ENCODE data around the gene AUTS2. TPM values are rescaled to one million over a fixed set of nuclear protein-coding genes. Genes with fewer than 3 reads are reported as not detected.

The AUTS2 gene
- total RNA-seq, 1 donor from 2014 or later: 56.0 TPM

DNA sequence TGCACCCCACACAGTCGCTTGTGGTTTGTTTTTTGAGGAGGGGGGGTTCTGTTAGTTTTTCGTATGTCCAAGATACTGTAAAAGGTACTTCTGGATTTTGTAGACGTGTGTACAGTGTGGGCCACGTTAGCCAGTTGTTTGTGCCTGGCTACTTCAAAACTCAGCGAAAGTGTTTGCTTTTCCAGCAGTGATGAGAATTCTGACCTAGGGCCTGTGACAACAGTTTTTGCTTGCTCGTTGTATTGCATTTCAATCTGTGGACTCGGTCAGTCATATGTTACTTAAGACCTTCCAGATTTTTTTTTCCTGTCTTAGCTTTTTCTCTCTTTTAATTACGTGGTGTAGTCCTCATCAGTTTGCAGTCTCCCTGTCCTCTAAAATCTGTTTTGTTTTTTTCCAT, 1194.8 kb downstream of the AUTS2 start:
- ATAC-seq (no peak), DNase-seq (no peak)
- Histone ChIP-seq H3K9me3 (no peaks in the 10 kb centered on the region), H3K36me3 (peaks cover 19% of the 10 kb centered on the region), H3K4me1 (no peaks in the 10 kb centered on the region), H3K27me3 (no peaks in the 10 kb centered on the region), H3K4me3 (no peak overlapping the region), H3K27ac (no peak overlapping the region)
- TF ChIP-seq, protein P1, sequence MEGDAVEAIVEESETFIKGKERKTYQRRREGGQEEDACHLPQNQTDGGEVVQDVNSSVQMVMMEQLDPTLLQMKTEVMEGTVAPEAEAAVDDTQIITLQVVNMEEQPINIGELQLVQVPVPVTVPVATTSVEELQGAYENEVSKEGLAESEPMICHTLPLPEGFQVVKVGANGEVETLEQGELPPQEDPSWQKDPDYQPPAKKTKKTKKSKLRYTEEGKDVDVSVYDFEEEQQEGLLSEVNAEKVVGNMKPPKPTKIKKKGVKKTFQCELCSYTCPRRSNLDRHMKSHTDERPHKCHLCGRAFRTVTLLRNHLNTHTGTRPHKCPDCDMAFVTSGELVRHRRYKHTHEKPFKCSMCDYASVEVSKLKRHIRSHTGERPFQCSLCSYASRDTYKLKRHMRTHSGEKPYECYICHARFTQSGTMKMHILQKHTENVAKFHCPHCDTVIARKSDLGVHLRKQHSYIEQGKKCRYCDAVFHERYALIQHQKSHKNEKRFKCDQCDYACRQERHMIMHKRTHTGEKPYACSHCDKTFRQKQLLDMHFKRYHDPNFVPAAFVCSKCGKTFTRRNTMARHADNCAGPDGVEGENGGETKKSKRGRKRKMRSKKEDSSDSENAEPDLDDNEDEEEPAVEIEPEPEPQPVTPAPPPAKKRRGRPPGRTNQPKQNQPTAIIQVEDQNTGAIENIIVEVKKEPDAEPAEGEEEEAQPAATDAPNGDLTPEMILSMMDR (IDR thresholded peaks at IDR 0.05): no peak
- intact Hi-C loops (cut with DNase I): no loop called here

DNA sequence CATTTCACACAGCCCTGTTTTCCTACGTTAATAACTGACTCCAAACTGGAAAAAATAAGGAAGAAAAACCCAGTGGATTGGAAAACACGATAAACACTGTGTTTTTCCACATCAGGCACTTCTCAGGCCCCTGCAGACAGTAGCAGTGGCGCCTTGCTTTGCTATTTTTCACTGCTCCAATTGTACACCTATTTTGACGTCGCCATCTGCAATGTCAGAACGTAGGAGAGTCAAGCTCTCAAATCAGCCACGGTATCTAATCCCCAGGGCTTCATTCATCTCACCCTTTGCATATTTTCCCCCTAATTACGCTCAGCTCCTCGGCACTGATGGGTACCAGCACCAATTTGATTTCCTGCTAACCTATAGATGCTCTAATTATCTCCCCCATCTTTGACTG, 1195.5 kb downstream of the AUTS2 start:
- Histone ChIP-seq H3K4me1 (no peaks in the 10 kb centered on the region), H3K27ac (no peak overlapping the region), H3K36me3 (peaks cover 13% of the 10 kb centered on the region), H3K4me3 (no peak overlapping the region), H3K9me3 (no peaks in the 10 kb centered on the region), H3K27me3 (no peaks in the 10 kb centered on the region)
- TF ChIP-seq, protein P1 (IDR thresholded peaks at IDR 0.05): no peak
- no peak for ATAC-seq
- intact Hi-C loops (cut with DNase I): no loop called here
- DNase-seq: no peak

DNA sequence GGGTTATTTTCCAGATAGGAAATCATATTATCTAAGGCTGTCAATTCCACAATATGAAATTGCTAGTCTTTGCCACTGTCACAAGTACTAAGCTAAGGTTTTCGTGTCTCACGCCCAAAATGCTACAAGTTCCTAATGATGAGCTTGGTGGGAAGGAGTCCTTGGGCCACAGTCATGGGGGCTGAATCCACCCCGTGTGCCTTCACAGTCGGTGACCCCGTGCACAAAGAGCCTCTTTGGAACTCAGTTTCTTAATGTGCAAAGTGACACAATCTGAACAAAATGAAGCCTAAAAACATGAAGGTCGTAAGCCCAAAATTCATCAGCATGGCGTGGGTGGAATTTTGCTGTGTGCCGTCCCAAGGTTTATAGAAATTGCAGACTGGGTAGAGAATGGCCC, 1196.7 kb downstream of the AUTS2 start:
- peaks cover 2% of the 10 kb centered on the region for H3K9me3 ChIP-seq
- TF ChIP-seq, protein P1 (IDR thresholded peaks at IDR 0.05): no peak

DNA sequence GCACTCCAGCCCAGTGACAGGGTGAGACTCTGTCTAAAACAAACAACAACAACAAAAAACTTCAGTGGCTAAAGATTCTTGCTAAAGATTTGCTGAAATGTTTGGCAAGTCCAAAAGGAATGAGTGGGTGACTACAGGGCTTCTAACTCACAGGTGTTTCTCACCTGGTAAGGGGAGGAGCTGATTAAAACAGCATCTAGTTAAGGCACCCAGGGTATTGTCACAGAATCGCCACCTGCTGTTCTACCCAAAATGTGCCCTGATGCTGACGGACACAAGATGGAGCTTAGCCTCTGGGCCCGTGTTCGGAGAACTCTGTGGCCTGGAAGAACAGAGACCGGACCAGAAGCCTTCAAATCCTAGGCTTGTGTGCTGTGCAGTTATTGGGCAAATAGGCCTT, 1197.7 kb downstream of the AUTS2 start:
- no peak overlapping the region for H3K27ac ChIP-seq
- intact Hi-C loops (cut with DNase I): no loop called here
- TF ChIP-seq, protein P1 (IDR thresholded peaks at IDR 0.05): no peak
- DNase-seq (no peak), ATAC-seq (no peak)
- no peak overlapping the region for H3K4me3 ChIP-seq
- peaks cover 6% of the 10 kb centered on the region for H3K36me3 ChIP-seq
- no peaks in the 10 kb centered on the region for H3K27me3 ChIP-seq
- peaks cover 4% of the 10 kb centered on the region for H3K9me3 ChIP-seq
- H3K4me1 ChIP-seq: no peaks in the 10 kb centered on the region

More for the DNA sequence above, 1196.7 kb downstream of the AUTS2 start:
- no peak for DNase-seq
- Histone ChIP-seq H3K4me1 (no peaks in the 10 kb centered on the region), H3K36me3 (peaks cover 12% of the 10 kb centered on the region), H3K27me3 (no peaks in the 10 kb centered on the region), H3K27ac (no peak overlapping the region), H3K4me3 (no peak overlapping the region)
- no peak for ATAC-seq
- intact Hi-C loops (cut with DNase I): no loop called here

DNA sequence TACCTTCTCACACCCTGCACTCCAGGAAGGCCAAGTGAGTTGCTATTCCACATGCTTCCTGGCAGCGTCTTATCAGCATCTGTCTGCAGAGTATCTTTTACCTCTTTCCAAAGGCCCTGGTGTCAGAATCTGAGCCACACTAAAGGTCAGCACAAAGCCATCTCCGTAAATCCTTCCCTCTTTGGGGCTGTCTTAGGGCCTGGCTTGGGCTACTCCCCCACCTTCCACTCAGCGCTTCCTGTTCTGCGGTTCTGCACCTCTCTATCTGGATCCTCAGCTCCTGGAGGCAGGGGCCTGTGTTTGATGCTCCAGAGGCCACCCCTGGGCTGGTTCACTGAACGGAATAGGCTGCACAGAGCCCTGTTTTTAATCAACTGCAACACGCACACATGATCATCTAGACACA, 1198.8 kb downstream of the AUTS2 start:
- no peaks in the 10 kb centered on the region for H3K36me3 ChIP-seq
- no peaks in the 10 kb centered on the region for H3K27me3 ChIP-seq
- TF ChIP-seq, protein P1 (IDR thresholded peaks at IDR 0.05): no peak
- intact Hi-C loops (cut with DNase I): no loop called here
- H3K4me1 ChIP-seq: no peaks in the 10 kb centered on the region
- H3K9me3 ChIP-seq: peaks cover 4% of the 10 kb centered on the region
- H3K27ac ChIP-seq: no peak overlapping the region
- H3K4me3 ChIP-seq: no peak overlapping the region
- DNase-seq: no peak
- peak; percentile 28 for ATAC-seq

DNA sequence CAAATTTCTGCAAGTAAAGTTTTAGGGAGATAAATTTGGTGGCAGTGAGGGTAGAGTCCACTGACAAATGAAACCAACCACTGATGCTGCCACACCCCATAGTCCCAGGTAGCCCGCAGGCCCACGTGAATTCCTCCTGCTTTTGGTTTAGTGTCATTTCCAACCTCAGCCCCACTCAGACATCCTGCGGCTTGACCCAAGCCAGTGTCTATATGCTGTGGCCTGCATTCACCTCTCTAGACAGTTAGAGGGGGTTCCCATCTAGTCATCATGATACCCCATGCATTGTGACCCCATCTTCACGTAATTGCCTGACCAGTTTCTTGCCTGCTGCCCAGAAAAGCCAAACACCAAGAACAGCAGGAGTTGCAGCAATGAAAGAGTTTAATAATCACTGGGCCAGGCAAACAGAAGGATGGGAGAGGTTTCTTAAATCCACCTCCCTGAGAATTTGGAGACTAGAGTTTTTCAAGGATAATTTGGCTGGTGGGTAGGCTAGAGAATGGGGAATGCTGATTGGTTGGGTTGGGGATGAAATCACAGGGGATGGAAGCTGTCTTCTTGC, 1201.6 kb downstream of the AUTS2 start:
- TF ChIP-seq, protein P1 (IDR thresholded peaks at IDR 0.05): no peak

More for the DNA sequence above, 1201.6 kb downstream of the AUTS2 start:
- Histone ChIP-seq H3K36me3 (no peaks in the 10 kb centered on the region), H3K9me3 (peaks cover 4% of the 10 kb centered on the region), H3K4me1 (no peaks in the 10 kb centered on the region), H3K27ac (no peak overlapping the region), H3K27me3 (no peaks in the 10 kb centered on the region), H3K4me3 (no peak overlapping the region)
- intact Hi-C loops (cut with DNase I): no loop called here
- ATAC-seq (no peak), DNase-seq (no peak)
